HG03575 (cell line): Measurements from ENCODE around the gene PDE10A.
"Not testable (repeated sequence)": the region's sequence is repeated elsewhere in the genome, so short reads cannot be mapped to it uniquely, and the experiment has no call there.

ENCODE experiments used
- ATAC-seq: cut with Tn5 transposase; IDR thresholded peaks from one replicate; pipeline ENCODE4 v1.9.1; 2021; ENCODE audit not compliant: unreplicated experiment, insufficient number of reproducible peaks, low FRiP score; ENCODE audit errors: extremely low read depth

Gene PDE10A

GRCh38 chr6:165636402-165637048 is 26.5 kb downstream of the PDE10A start:
- ATAC-seq = no peak

GRCh38 chr6:165635965-165636364 is 27.1 kb downstream of the PDE10A start:
- ATAC-seq = no peak

- no peak for ATAC-seq
Measured at GRCh38 chr6:165634101-165634880, 28.8 kb downstream of the PDE10A start.

- no peak for ATAC-seq
Measured at GRCh38 chr6:165632194-165632593, 30.8 kb downstream of the PDE10A start.

GRCh38 chr6:165630544-165630953 is 32.5 kb downstream of the PDE10A start:
- no peak for ATAC-seq

- no peak for ATAC-seq
Measured at GRCh38 chr6:165628955-165629354, 34.1 kb downstream of the PDE10A start.

GRCh38 chr6:165627366-165627765 is 35.7 kb downstream of the PDE10A start:
- ATAC-seq = no peak

GRCh38 chr6:165626711-165627110 is 36.3 kb downstream of the PDE10A start:
- no peak for ATAC-seq

- ATAC-seq = no peak
Measured at GRCh38 chr6:165624871-165625639, 38.0 kb downstream of the PDE10A start.

GRCh38 chr6:165621940-165622339 is 41.1 kb downstream of the PDE10A start:
- no peak for ATAC-seq

- ATAC-seq = not testable (repeated sequence)
Measured at GRCh38 chr6:165618891-165619290, 44.1 kb downstream of the PDE10A start.

GRCh38 chr6:165618241-165618640 is 44.8 kb downstream of the PDE10A start:
- ATAC-seq = no peak

GRCh38 chr6:165617528-165617927 is 45.5 kb downstream of the PDE10A start:
- no peak for ATAC-seq

GRCh38 chr6:165616116-165616515 is 46.9 kb downstream of the PDE10A start:
- no peak for ATAC-seq

GRCh38 chr6:165615636-165616035 is 47.4 kb downstream of the PDE10A start:
- ATAC-seq = peak; percentile 97

GRCh38 chr6:165611294-165611693 is 51.7 kb downstream of the PDE10A start:
- no peak for ATAC-seq

GRCh38 chr6:165608577-165608976 is 54.5 kb downstream of the PDE10A start:
- ATAC-seq = not testable (repeated sequence)

- no peak for ATAC-seq
Measured at GRCh38 chr6:165606740-165607008, 56.4 kb downstream of the PDE10A start.

- no peak for ATAC-seq
Measured at GRCh38 chr6:165605901-165606739, 56.9 kb downstream of the PDE10A start.
